Ovary (tissue), 9 donors: ENCODE data around the gene ADGRV1. TPM values are rescaled to one million over a fixed set of nuclear protein-coding genes. Genes with fewer than 3 reads are reported as not detected.

Source experiments
- DNase-seq, 5 donors: peaks; one replicate each; pipeline ENCODE4 v3.0.0-alpha.2; 2019 to 2020
- H3K27ac ChIP-seq, 2 donors: fragments of 200-600 bp; one replicate each; pipeline versions ENCODE4 v1.5.1 to v1.8.0; 2019 to 2022
- H3K27me3 ChIP-seq: fragments of 200-600 bp; one replicate; pipeline ENCODE4 v1.8.0; 2022
- H3K36me3 ChIP-seq: fragments of 200-600 bp; sonication (generic); one replicate; pipeline ENCODE4 v1.5.1; 2019
- H3K4me1 ChIP-seq: one replicate; pipeline ENCODE4 v1.8.1; 2013; ENCODE audit warnings: mild to moderate bottlenecking, moderate library complexity; ENCODE audit not compliant: insufficient read depth
- H3K4me3 ChIP-seq: fragments of 200-600 bp; sonication (generic); one replicate; pipeline ENCODE4 v1.5.1; 2017
- H3K9me3 ChIP-seq, 2 donors: fragments of 200-600 bp in 1 of 2; sonication (generic) in 1 of 2; one replicate each; pipeline versions ENCODE4 v1.5.1 to v1.8.1; 2013 to 2019; ENCODE audit warnings: mild to moderate bottlenecking in 1 of 2, moderate library complexity in 1 of 2
- EP300 ChIP-seq: sonication (generic); formaldehyde crosslinking; IDR thresholded peaks from one replicate; pipeline ENCODE4 v1.6.1; 2017; ENCODE audit warnings: antibody characterized with exemption
- POLR2A ChIP-seq: fragments of 450-650 bp; IDR thresholded peaks from one replicate; pipeline ENCODE4 v1.6.1; 2017; ENCODE audit warnings: antibody characterized with exemption, mild to moderate bottlenecking, moderate library complexity
- WGBS, 3 donors: extraction: QIAGEN DNeasy Blood & Tissue Kit in 1 of 3; methylation state at CpG; one replicate each; pipeline versions ENCODE4 v1.1.5 to v1.1.7; 2013 to 2017; 5-methylcytosine and 5-hydroxymethylcytosine counted together
- intact Hi-C, 4 donors: fragments of 100-400 bp; cut with DNase I; formaldehyde crosslinking; loops; one replicate each; pipeline versions ENCODE4 v1.11.0 to v1.15.1; 2022 to 2023
- polyA plus RNA-seq, 2 donors: library from polyadenylated mRNA; stranded (reverse); fragments of 200-250 nt in 1 of 2; fragments of 350-450 nt in 1 of 2; fragmentation: Illumina TruSeq in 1 of 2; extraction: RNeasy Lipid Tissue Mini Kit (QIAGEN cat#74804) in 1 of 2; gene quantifications; one replicate each; pipeline ENCODE4 v1.2.3, GENCODE V29; 2013 to 2014
- total RNA-seq, 7 donors: library from RNA; depleted of rRNA in 2 of 7; stranded (reverse); fragments of >200 nt in 2 of 7; fragmentation: NEBNext Ultra II Directional in 3 of 7; extraction: Animal tissue kit (Norgen Biotek cat#: 25700) in 3 of 7; gene quantifications; one replicate each; pipeline versions ENCODE4 v1.1.0 to v1.2.4, GENCODE V29; 2016 to 2023
- TF ChIP-seq, protein P1 (sequence below), 3 donors: fragments of 450-650 bp in 2 of 3; fragments of 200-600 bp in 1 of 3; IDR thresholded peaks; one replicate each; pipeline versions ENCODE4 v1.5.1 to v1.8.0; 2016 to 2022; ENCODE audit warnings: antibody characterized with exemption in 3 of 3, mild to moderate bottlenecking in 1 of 3
- donor health status: DM: no; HTN: no; CAD: no; lungs with moderate emphysema.
- donor health status: DM: no; HTN: no; CAD: no.
- donor health status: Bipolar disorder and iron deficiency.
- donor health status: DM: yes; HTN: yes; CAD: no.
- donor health status: DM: no; HTN: no; CAD: no.
- donor health status: DM: yes; HTN: yes; CAD: no.

Gene ADGRV1
- total and polyA plus RNA-seq, 9 donors, result 0.21 to 2.7 (median 1.1) TPM

- TF ChIP-seq POLR2A, result no peak
- TF ChIP-seq, protein P1, sequence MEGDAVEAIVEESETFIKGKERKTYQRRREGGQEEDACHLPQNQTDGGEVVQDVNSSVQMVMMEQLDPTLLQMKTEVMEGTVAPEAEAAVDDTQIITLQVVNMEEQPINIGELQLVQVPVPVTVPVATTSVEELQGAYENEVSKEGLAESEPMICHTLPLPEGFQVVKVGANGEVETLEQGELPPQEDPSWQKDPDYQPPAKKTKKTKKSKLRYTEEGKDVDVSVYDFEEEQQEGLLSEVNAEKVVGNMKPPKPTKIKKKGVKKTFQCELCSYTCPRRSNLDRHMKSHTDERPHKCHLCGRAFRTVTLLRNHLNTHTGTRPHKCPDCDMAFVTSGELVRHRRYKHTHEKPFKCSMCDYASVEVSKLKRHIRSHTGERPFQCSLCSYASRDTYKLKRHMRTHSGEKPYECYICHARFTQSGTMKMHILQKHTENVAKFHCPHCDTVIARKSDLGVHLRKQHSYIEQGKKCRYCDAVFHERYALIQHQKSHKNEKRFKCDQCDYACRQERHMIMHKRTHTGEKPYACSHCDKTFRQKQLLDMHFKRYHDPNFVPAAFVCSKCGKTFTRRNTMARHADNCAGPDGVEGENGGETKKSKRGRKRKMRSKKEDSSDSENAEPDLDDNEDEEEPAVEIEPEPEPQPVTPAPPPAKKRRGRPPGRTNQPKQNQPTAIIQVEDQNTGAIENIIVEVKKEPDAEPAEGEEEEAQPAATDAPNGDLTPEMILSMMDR (IDR thresholded peaks at IDR 0.05), result no peak
- TF ChIP-seq EP300, result no peak
- Histone ChIP-seq H3K27ac (no peak overlapping the region), H3K27me3 (no peaks in the 10 kb centered on the region), H3K4me3 (no peak overlapping the region), H3K4me1 (no peaks in the 10 kb centered on the region), H3K36me3 (no peaks in the 10 kb centered on the region), H3K9me3 (no peaks in the 10 kb centered on the region)
- 64 to 80% (median 69%) methylated on average over 1 of the region's 1 CpG for WGBS, 3 donors
- intact Hi-C loops, result loop anchor here in 1 of 4 donors (10.0 kb wide), 1 partner anchor 275 kb away; the partner anchor contains the start of gene ARRDC3
- DNase-seq, result no peak
Observed at GRCh38 chr5:91109634-91110033, 551.0 kb downstream of the ADGRV1 start.

GRCh38 chr5:91110686-91111085 lies 552.1 kb downstream of the ADGRV1 start:
- DNase-seq, result no peak
- H3K9me3 ChIP-seq, result no peaks in the 10 kb centered on the region
- H3K27me3 ChIP-seq, result no peaks in the 10 kb centered on the region
- no peaks in the 10 kb centered on the region for H3K4me1 ChIP-seq
- 16 to 33% (median 20%) methylated on average over 5 of the region's 5 CpGs for WGBS, 3 donors
- H3K27ac ChIP-seq, result no peak overlapping the region
- H3K4me3 ChIP-seq, result no peak overlapping the region
- intact Hi-C loops, result no loop called here
- TF ChIP-seq POLR2A (no peak), EP300 (no peak)
- TF ChIP-seq, protein P1 (IDR thresholded peaks at IDR 0.05), result no peak
- H3K36me3 ChIP-seq, result no peaks in the 10 kb centered on the region

DNA sequence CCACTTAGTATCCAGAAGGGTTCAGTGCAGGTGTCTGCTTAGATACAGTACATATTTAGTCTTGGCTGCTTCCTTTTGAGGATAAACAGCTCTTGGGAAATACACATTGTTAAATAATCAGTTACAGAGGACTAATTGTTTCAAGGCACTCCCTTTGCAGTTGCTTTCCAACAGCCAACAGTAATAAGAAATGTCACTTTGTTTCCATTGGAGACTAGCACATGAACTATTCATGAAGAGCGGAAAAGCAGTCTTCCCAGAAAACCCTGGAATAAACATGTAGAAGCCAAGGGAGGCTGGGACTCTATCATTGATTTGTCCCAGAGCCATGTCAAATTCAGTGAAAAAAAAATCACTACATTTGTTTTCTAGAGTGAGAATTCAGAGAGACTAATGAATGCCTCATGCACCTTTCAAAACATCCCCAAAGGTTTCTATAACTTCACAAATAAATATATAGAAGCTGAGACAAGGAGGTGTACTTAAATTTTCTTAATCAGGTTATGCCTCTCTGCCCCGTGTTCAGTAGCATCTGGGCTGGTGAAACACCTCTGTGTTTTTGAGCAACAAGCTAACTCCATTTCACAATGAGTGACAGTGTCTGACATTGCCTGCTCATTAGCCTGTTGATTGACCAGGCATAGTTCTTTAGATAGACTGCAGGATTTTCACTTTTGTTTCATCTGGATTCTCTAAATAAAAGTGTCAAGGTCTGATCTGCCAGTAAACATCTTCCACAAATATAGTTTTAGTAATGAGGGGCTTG lies 553.1 kb downstream of the ADGRV1 start:
- WGBS, 3 donors, result 89 to 100% (median 91%) methylated on average over 2 of the region's 2 CpGs
- Histone ChIP-seq H3K27me3 (no peaks in the 10 kb centered on the region), H3K36me3 (no peaks in the 10 kb centered on the region), H3K27ac (no peak overlapping the region), H3K4me3 (no peak overlapping the region), H3K9me3 (no peaks in the 10 kb centered on the region), H3K4me1 (no peaks in the 10 kb centered on the region)
- TF ChIP-seq, protein P1 (IDR thresholded peaks at IDR 0.05), result no peak
- no peak for DNase-seq
- intact Hi-C loops, result no loop called here

GRCh38 chr5:91114658-91115057 lies 556.1 kb downstream of the ADGRV1 start:
- no peak for DNase-seq
- Histone ChIP-seq H3K27me3 (no peaks in the 10 kb centered on the region), H3K36me3 (no peaks in the 10 kb centered on the region), H3K9me3 (no peaks in the 10 kb centered on the region), H3K4me3 (no peak overlapping the region), H3K4me1 (peaks cover 1% of the 10 kb centered on the region), H3K27ac (no peak overlapping the region)
- 40 to 42% (median 42%) methylated on average over 2 of the region's 2 CpGs for WGBS, 3 donors
- TF ChIP-seq EP300 (no peak), POLR2A (no peak)
- TF ChIP-seq, protein P1 (IDR thresholded peaks at IDR 0.05), result no peak
- intact Hi-C loops, result no loop called here
